H9 (cell line): ENCODE data around the gene PDCD4. TPM values are rescaled to one million over a fixed set of nuclear protein-coding genes. Genes with fewer than 3 reads are reported as not detected.

Experiments used
- DNase-seq: peaks from one replicate; pipeline ENCODE4 v3.0.0-alpha.2; 2017
- H2AFZ ChIP-seq: one replicate; pipeline ENCODE4 v1.6.1; 2013; ENCODE audit warnings: mild to moderate bottlenecking, low read length, control low read depth, moderate library complexity
- H2AK5ac ChIP-seq: 2 replicates; pipeline ENCODE4 v1.6.1; 2013; ENCODE audit warnings: low read length, control low read depth, mixed read lengths; ENCODE audit not compliant: insufficient read length
- H2BK120ac ChIP-seq: one replicate; pipeline ENCODE4 v1.6.1; 2013; ENCODE audit warnings: low read depth, mild to moderate bottlenecking, low read length, control low read depth, inconsistent platforms; ENCODE audit not compliant: poor library complexity, severe bottlenecking
- H2BK12ac ChIP-seq: 2 replicates; pipeline ENCODE4 v1.6.1; 2013; ENCODE audit warnings: low read length, control low read depth, mixed read lengths, low read depth; ENCODE audit not compliant: insufficient read length
- H2BK15ac ChIP-seq: 2 replicates; pipeline ENCODE4 v1.6.1; 2013; ENCODE audit warnings: low read depth, low read length, control low read depth
- H2BK20ac ChIP-seq: one replicate; pipeline ENCODE4 v1.6.1; 2013; ENCODE audit warnings: low read depth, mild to moderate bottlenecking, low read length, control low read depth, inconsistent platforms; ENCODE audit not compliant: poor library complexity, severe bottlenecking
- H2BK5ac ChIP-seq: 2 replicates; pipeline ENCODE4 v1.6.1; 2013; ENCODE audit warnings: low read length, control low read depth, mixed read lengths; ENCODE audit not compliant: insufficient read length
- H3K14ac ChIP-seq: 2 replicates; pipeline ENCODE4 v1.6.1; 2013; ENCODE audit warnings: low read length, control low read depth; ENCODE audit not compliant: insufficient read depth
- H3K18ac ChIP-seq: 2 replicates; pipeline ENCODE4 v1.6.1; 2013; ENCODE audit warnings: low read depth, mild to moderate bottlenecking, mixed read lengths, low read length, control low read depth; ENCODE audit not compliant: insufficient read length
- H3K23ac ChIP-seq: 2 replicates; pipeline ENCODE4 v1.6.1; 2013; ENCODE audit warnings: low read length, control low read depth, mixed read lengths, low read depth; ENCODE audit not compliant: insufficient read length
- H3K23me2 ChIP-seq: 2 replicates; pipeline ENCODE4 v1.6.1; 2013; ENCODE audit warnings: low read depth, mild to moderate bottlenecking, mixed read lengths, low read length, control low read depth; ENCODE audit not compliant: insufficient read length, poor library complexity, severe bottlenecking
- H3K27ac ChIP-seq: 2 replicates; pipeline ENCODE4 v1.5.1; 2013; ENCODE audit warnings: low read length, control low read depth, mixed read lengths, low read depth; ENCODE audit not compliant: insufficient read length
- H3K27me3 ChIP-seq: 2 replicates; pipeline ENCODE4 v1.6.1; 2013; ENCODE audit warnings: low read length, control low read depth, inconsistent platforms; ENCODE audit not compliant: insufficient read depth
- H3K4ac ChIP-seq: 2 replicates; pipeline ENCODE4 v1.6.1; 2013; ENCODE audit warnings: low read depth, mild to moderate bottlenecking, control low read depth, inconsistent platforms, low read length, moderate library complexity
- H3K4me1 ChIP-seq: 2 replicates; pipeline ENCODE4 v1.6.1; 2013; ENCODE audit warnings: low read length, control low read depth, inconsistent platforms; ENCODE audit not compliant: insufficient read depth
- H3K4me2 ChIP-seq: 2 replicates; pipeline ENCODE4 v1.6.1; 2013; ENCODE audit warnings: low read length, control low read depth, mixed read lengths; ENCODE audit not compliant: insufficient read length, insufficient read depth
- H3K56ac ChIP-seq: 2 replicates; pipeline ENCODE4 v1.6.1; 2013; ENCODE audit warnings: low read depth, mild to moderate bottlenecking, mixed read lengths, low read length, control low read depth; ENCODE audit not compliant: insufficient read length
- H3K79me1 ChIP-seq: 2 replicates; pipeline ENCODE4 v1.6.1; 2013; ENCODE audit warnings: low read depth, mild to moderate bottlenecking, moderate library complexity, low read length, control low read depth, inconsistent platforms; ENCODE audit not compliant: insufficient read depth, poor library complexity, severe bottlenecking
- H3K79me2 ChIP-seq: 2 replicates; pipeline ENCODE4 v1.6.1; 2013; ENCODE audit warnings: low read length, control low read depth, inconsistent platforms; ENCODE audit not compliant: insufficient read depth
- H3K9ac ChIP-seq: 2 replicates; pipeline ENCODE4 v1.6.1; 2013; ENCODE audit warnings: low read length, control low read depth, mixed read lengths; ENCODE audit not compliant: insufficient read length; ENCODE audit errors: extremely low read depth
- H3K9me3 ChIP-seq: one replicate; pipeline ENCODE4 v1.6.1; 2013; ENCODE audit warnings: low read depth, low read length, inconsistent platforms; ENCODE audit not compliant: control insufficient read depth
- H3T11ph ChIP-seq: one replicate; pipeline ENCODE4 v1.6.1; 2013; ENCODE audit warnings: mild to moderate bottlenecking, low read length, control low read depth, inconsistent platforms
- H4K20me1 ChIP-seq: one replicate; pipeline ENCODE4 v1.6.1; 2013; ENCODE audit not compliant: control insufficient read depth, insufficient read length, insufficient read depth
- H4K5ac ChIP-seq: 2 replicates; pipeline ENCODE4 v1.6.1; 2013; ENCODE audit warnings: low read depth, mild to moderate bottlenecking, mixed read lengths, low read length, control low read depth; ENCODE audit not compliant: insufficient read length
- H4K8ac ChIP-seq: replicated peaks from 2 replicates; pipeline ENCODE4 v1.6.1; 2013; ENCODE audit warnings: low read length, control low read depth, mixed read lengths, low read depth; ENCODE audit not compliant: insufficient read length
- H4K91ac ChIP-seq: 2 replicates; pipeline ENCODE4 v1.6.1; 2013; ENCODE audit warnings: low read depth, mild to moderate bottlenecking, moderate library complexity, mixed read lengths, low read length, control low read depth; ENCODE audit not compliant: insufficient read length
- H3K27ac Mint-ChIP-seq, 3 experiments: 2 replicates in 2 of 3; 3 replicates in 1 of 3; pipeline ENCODE4 v1.8.0; 2020 to 2021; ENCODE audit warnings: mixed read lengths in 3 of 3, mild to moderate bottlenecking in 1 of 3, moderate library complexity in 1 of 3
- H3K27me3 Mint-ChIP-seq: 2 replicates; pipeline ENCODE4 v1.8.0; 2021; ENCODE audit warnings: low read depth, mild to moderate bottlenecking, moderate library complexity, mixed read lengths
- H3K36me3 Mint-ChIP-seq, 3 experiments: 2 replicates in 2 of 3; 3 replicates in 1 of 3; pipeline ENCODE4 v1.8.0; 2020 to 2021; ENCODE audit warnings: low read depth in 3 of 3, mixed read lengths in 3 of 3; ENCODE audit not compliant: insufficient read depth in 1 of 3
- H3K4me1 Mint-ChIP-seq, 2 experiments: 2 replicates each; pipeline ENCODE4 v1.8.0; 2020; ENCODE audit warnings: mixed read lengths in 2 of 2
- H3K4me3 Mint-ChIP-seq, 2 experiments: 2 replicates in 1 of 2; 3 replicates in 1 of 2; pipeline ENCODE4 v1.8.0; 2020 to 2021; ENCODE audit warnings: mild to moderate bottlenecking in 2 of 2, mixed read lengths in 2 of 2, moderate library complexity in 1 of 2
- H3K9me3 Mint-ChIP-seq, 2 experiments: 2 replicates in 1 of 2; 3 replicates in 1 of 2; pipeline ENCODE4 v1.8.0; 2020; ENCODE audit warnings: mild to moderate bottlenecking in 2 of 2, mixed read lengths in 2 of 2, moderate library complexity in 1 of 2
- WGBS: extraction: QIAGEN DNeasy Blood & Tissue Kit; methylation state at CpG from one replicate; pipeline ENCODE4 v1.1.7; 2013; ENCODE audit warnings: missing lambda C conversion rate, low lambda C conversion rate, mixed read lengths; ENCODE audit not compliant: insufficient read length; ENCODE audit errors: extremely low coverage; 5-methylcytosine and 5-hydroxymethylcytosine counted together
- total RNA-seq: library from RNA; stranded (reverse); gene quantifications from 2 replicates; pipeline ENCODE4 v1.2.1, GENCODE V29; 2021
- TF ChIP-seq, protein P1 (sequence below): fragments of 200-600 bp; sonication (generic); conservative IDR thresholded peaks from 3 replicates; pipeline ENCODE4 v1.8.0; 2021; ENCODE audit warnings: antibody characterized with exemption, mild to moderate bottlenecking

The PDCD4 gene
- total RNA-seq, 1 experiment from 2014 or later: 29.3 TPM

DNA sequence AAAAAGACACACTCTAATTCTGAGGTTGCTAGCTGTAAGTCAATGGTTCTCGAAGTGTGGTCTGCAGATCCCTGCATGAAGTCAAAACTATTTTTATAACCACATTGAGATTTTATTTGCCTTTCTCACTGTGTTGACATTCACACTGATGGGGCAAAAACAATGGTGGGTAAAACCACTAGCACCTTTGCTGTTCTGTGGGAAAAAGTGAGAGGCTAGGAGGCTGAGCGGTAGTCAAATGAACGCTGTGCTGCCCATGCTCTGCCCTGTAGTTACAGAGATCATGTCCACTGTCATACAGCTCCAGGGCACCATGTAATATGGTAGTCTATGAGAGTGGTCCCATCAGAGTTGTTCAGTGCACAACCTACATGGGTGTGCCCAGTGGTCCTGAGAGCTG, 21.6 kb upstream of the PDCD4 start:
- Histone ChIP-seq H3K79me1 (no peaks in the 10 kb centered on the region), H3K23me2 (no peaks in the 10 kb centered on the region), H3K4me2 (no peak overlapping the region), H3K18ac (no peak overlapping the region), H3K4ac (no peak overlapping the region), H3T11ph (no peak overlapping the region), H4K5ac (no peak overlapping the region), H2BK5ac (no peak overlapping the region), H4K91ac (no peak overlapping the region), H4K20me1 (no peaks in the 10 kb centered on the region), H3K23ac (no peak overlapping the region), H2BK20ac (no peak overlapping the region), H3K9me3 (no peaks in the 10 kb centered on the region), H3K56ac (no peak overlapping the region), H2BK12ac (no peak overlapping the region), H2BK120ac (no peak overlapping the region), H3K14ac (no peak overlapping the region), H3K79me2 (no peaks in the 10 kb centered on the region), H3K27ac (no peak overlapping the region), H3K9ac (no peak overlapping the region), H3K27me3 (no peaks in the 10 kb centered on the region), H3K4me1 (no peaks in the 10 kb centered on the region), H2AFZ (no peak overlapping the region), H2BK15ac (no peak overlapping the region), H2AK5ac (no peak overlapping the region), H4K8ac (no peak overlapping the region)
- no peaks in the 10 kb centered on the region for H3K4me1 Mint-ChIP-seq
- WGBS: no CpG with 5 or more reads among the region's 3 CpGs
- TF ChIP-seq, protein P1, sequence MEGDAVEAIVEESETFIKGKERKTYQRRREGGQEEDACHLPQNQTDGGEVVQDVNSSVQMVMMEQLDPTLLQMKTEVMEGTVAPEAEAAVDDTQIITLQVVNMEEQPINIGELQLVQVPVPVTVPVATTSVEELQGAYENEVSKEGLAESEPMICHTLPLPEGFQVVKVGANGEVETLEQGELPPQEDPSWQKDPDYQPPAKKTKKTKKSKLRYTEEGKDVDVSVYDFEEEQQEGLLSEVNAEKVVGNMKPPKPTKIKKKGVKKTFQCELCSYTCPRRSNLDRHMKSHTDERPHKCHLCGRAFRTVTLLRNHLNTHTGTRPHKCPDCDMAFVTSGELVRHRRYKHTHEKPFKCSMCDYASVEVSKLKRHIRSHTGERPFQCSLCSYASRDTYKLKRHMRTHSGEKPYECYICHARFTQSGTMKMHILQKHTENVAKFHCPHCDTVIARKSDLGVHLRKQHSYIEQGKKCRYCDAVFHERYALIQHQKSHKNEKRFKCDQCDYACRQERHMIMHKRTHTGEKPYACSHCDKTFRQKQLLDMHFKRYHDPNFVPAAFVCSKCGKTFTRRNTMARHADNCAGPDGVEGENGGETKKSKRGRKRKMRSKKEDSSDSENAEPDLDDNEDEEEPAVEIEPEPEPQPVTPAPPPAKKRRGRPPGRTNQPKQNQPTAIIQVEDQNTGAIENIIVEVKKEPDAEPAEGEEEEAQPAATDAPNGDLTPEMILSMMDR: no peak
- H3K27me3 Mint-ChIP-seq: no peaks in the 10 kb centered on the region; the same call in 1 of the 2 replicates
- no peaks in the 10 kb centered on the region; a peak in 1 of 7 replicates for H3K36me3 Mint-ChIP-seq
- no peaks in the 10 kb centered on the region for H3K9me3 Mint-ChIP-seq
- no peak overlapping the region; a peak in 1 of 7 replicates for H3K27ac Mint-ChIP-seq
- DNase-seq: no peak
- H3K4me3 Mint-ChIP-seq: no peak overlapping the region; a peak in 1 of 5 replicates
